GM19395 (cell line): Measurements from ENCODE around the gene DNAJB4.
"Not testable (repeated sequence)": the region's sequence is repeated elsewhere in the genome, so short reads cannot be mapped to it uniquely, and the experiment has no call there.

Experiments used
- ATAC-seq: cut with Tn5 transposase; IDR thresholded peaks from one replicate; pipeline ENCODE4 v1.9.1; 2021; ENCODE audit warnings: mild to moderate bottlenecking, moderate library complexity; ENCODE audit not compliant: unreplicated experiment

The DNAJB4 gene

GRCh38 chr1:78061825-78062523 is 57.2 kb downstream of the DNAJB4 start:
- no peak for ATAC-seq

GRCh38 chr1:78064886-78065285 is 60.1 kb downstream of the DNAJB4 start:
- not testable (repeated sequence) for ATAC-seq
